Pons (tissue), 1 donor: ENCODE results near the gene CLDN10.
A peak's percentile ranks its signal among the peaks of the same experiment; 100 is the strongest.

ENCODE experiments used
- DNase-seq: peaks from one replicate; pipeline ENCODE4 v3.0.0-alpha.2; 2016; ENCODE audit warnings: low spot score

The CLDN10 gene

DNA sequence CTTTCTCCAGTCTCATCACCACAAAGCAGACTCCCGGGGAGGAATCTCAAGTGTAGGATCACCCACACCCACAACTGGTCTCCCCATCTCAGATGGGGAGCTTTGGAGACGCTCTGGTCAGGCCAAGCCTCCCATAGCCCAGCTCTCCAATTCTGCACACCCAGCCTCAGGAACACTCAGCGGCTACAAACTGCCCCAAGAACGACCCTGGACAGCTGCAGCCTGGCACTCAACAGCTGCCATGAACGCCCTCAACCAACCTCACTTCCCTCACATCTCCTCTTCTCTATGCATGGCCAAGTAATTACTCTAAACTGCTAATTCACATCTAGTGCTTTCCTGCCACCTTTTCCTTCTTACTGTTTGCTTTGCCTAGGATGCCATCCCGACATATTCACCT is 49.4 kb downstream of the CLDN10 start:
- no peak for DNase-seq

- DNase-seq, result no peak
These were observed 51.5 kb downstream of the CLDN10 start for GRCh38 chr13:95603887-95604555.

DNA sequence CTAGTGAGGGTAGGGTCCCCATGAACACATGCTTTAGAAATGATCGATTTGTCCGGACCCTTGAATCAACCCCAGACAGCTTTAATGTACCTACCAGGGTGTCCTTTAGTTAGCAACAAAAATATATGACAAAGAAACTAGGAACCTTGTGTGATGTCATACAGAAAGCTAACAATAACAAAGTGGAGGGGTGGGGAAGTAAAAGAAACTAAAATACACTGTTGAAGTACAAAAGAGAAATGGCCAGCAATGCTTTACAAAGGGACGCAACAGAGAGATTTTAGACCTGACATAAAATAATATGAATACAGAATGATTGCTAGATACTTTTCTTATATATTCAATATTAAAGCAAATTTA is 52.0 kb downstream of the CLDN10 start:
- no peak for DNase-seq

DNA sequence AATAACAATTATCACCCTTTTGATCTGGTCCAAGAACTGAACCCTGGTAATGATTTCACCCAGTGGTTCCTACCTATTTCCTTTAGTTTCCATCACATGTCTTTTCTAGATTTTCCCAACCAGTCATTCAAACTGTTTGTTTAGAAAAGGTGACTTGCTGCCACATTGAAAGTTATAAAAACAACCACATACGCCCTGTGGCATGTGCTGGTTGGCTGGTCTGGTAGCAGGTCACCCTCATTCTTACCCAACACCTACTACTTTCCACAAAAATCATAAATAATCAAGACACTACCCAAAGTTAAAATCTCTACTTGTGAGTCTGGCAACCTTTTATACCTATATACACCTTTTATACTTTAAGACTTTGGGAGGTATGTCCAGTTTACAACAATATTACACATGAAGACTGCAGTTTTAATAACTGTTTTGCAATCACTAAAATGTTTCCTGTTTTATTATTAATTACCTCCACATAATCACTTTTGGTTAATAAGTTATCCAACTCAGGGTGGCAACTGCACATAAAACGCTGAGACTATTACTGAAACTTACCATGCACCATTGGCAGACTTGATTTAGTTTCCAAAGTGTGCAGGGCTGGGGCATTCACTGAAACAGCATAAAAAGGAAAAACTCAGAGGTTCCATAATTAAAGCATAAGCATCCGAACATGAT is 53.1 kb downstream of the CLDN10 start:
- no peak for DNase-seq

GRCh38 chr13:95607366-95607765 is 54.8 kb downstream of the CLDN10 start:
- DNase-seq, result no peak

DNA sequence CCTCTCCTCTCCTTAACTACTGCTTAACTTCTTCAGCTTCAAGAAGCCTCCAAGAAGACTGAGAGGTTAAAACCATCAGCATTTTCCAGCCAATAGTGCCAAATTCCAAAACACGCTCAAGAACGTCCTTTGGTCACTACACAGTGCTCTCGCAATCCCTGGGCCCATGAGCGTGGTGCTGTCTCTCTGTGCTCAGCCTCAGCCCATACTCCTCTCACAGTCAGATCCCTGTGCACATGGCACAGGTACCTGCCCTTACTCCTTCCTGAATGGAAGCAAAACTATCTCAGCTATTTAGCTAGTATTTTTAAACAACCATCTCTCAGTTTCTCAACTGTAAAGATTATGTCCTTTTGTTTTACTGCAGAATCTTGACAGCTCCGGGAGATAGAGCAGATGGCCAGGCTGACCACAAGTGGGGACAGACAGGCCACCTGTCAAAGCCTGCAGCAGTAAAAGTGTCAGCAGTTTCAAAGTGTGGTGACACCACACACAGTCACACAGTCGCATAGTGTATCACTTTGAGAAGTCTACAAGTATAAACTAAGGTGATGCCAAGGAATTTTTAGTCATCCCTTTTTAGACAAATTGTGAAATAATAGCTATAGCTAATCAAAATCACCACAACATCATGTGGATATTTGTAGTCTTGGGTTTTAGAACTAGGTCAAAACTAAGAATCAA is 56.3 kb downstream of the CLDN10 start:
- DNase-seq, result no peak

- no peak for DNase-seq
These were observed 62.2 kb downstream of the CLDN10 start for GRCh38 chr13:95614641-95615245.

- no peak for DNase-seq
These were observed 63.0 kb downstream of the CLDN10 start for GRCh38 chr13:95615539-95615938.

DNA sequence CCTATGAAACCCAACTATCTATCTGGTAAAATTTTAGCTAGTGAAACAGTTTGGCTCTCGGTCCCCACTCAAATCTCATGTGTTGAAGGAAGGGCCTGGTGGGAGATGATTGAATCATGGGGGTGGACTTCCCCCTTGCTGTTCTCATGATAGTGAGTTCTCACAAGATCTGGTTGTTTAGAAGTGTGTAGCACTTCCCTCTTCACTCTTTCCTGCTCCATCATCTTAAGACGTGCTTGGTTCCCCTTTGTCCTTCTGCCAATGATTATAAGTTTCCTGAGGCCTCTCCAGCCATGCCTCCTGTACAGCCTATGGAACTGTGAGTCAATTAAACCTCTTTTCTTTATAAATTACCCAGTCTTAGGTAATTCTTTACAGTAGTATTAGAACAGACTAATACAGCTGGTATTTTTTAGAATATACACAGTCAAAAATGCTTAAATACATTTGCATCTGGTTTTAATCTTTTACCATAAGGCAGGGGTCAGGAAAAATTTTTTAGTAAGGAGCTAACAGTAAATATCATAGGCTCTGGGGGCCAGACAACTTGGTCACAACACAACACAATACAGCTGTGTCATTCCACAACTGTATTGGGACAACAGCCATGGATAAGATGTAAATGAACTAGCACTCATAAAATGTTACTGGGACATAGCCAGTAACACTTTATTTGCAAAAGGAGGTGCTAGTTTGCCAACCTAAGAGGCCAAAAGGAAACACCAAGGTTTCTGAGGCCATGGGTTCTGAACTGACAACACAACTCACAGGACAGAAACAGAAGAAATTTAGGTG is 67.7 kb downstream of the CLDN10 start:
- DNase-seq, result no peak

- peak; percentile 34 for DNase-seq
These were observed 68.4 kb downstream of the CLDN10 start for GRCh38 chr13:95620825-95621498.

- no peak for DNase-seq
These were observed 70.6 kb downstream of the CLDN10 start for GRCh38 chr13:95623141-95623540.

DNA sequence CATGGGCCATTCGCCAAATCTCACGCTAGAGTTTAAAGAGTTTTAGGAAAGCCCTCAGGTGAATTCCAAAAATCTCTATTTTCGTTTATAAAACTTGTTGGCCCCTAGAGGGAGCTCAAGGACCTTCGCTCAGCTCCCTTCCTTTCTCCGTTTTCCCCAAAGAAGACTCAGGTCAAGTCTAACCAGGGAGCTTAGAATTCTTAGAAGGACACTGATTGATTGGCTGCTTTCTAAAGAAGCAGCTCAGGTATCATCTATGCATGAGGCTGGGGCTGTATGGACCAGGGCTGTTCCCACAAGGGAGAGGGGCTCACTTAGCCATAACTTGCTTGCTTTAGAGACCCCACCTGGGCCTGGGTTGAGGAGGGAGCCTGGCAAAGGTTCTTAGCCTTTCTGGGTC is 71.5 kb downstream of the CLDN10 start:
- DNase-seq, result peak; percentile 53

GRCh38 chr13:95626768-95627167 is 74.2 kb downstream of the CLDN10 start:
- no peak for DNase-seq

DNA sequence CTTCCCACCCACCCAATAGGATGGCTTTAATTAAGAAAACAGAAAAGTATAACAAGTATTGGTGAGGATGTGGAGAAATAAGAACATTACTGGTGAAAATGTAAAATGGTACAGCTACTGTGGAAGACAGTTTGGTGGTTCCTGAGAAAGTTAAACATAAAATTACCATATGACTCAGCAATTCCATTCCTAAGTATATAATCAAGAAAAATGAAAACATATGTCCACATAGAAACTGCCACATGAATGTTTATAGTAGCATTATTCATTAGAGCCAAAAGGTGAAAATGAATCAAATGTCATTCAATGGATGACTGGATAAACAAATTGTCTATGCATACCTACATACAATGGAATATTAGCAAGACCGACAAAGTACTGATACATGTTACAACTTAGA is 75.1 kb downstream of the CLDN10 start:
- no peak for DNase-seq

DNA sequence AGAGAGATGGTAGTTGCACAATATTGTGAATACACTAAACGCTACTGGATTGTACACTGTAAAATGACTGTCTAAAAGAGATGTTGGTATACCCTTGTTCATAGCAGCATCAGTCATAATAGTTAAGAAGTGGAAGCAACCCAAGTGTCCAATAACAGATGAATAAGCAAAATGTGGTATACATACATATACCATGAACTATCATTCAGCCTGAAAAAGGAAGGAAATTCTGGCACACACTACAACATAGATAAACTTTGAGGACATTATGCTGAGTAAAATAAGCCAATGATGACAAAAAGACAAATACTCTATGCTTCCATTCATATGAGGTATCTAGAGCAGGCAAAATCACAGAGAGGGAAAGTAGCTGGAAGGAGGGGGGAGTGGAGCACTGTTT is 76.0 kb downstream of the CLDN10 start:
- DNase-seq, result no peak

- DNase-seq, result no peak
These were observed 76.6 kb downstream of the CLDN10 start for GRCh38 chr13:95629071-95629470.
